Measurements from ENCODE around the gene URI1.

The URI1 gene

GRCh38 chr19:29928831-29929230 is 13.2 kb upstream of the URI1 start:
- no peak for TF ChIP-seq CTCF (IDR thresholded peaks at IDR 0.05)

- no peak for TF ChIP-seq CTCF (IDR thresholded peaks at IDR 0.05)
Measured at GRCh38 chr19:29934257-29934656, 7.8 kb upstream of the URI1 start.

GRCh38 chr19:29934781-29935180 is 7.3 kb upstream of the URI1 start:
- TF ChIP-seq CTCF (IDR thresholded peaks at IDR 0.05): no peak

GRCh38 chr19:29936409-29936808 is 5.6 kb upstream of the URI1 start:
- TF ChIP-seq CTCF (IDR thresholded peaks at IDR 0.05): no peak

- no peak for TF ChIP-seq CTCF (IDR thresholded peaks at IDR 0.05)
Measured at GRCh38 chr19:29939628-29940027, 2.4 kb upstream of the URI1 start.

- no peak for TF ChIP-seq CTCF (IDR thresholded peaks at IDR 0.05)
Measured at GRCh38 chr19:29940971-29941585, 961 bp upstream of the URI1 start.

- no peak for TF ChIP-seq CTCF (IDR thresholded peaks at IDR 0.05)
Measured at GRCh38 chr19:29942404-29943261, 594 bp downstream of the URI1 start.
